Loucy (cell line): ENCODE measurements around the gene TTC7B.

ENCODE experiments used
- H2AFZ ChIP-seq: fragments of 200-600 bp; sonication (generic); 2 replicates; pipeline ENCODE4 v1.6.0; 2016; ENCODE audit warnings: antibody characterized with exemption, mild to moderate bottlenecking, low read length, moderate library complexity
- H3F3A ChIP-seq: fragments of 200-600 bp; 2 replicates; pipeline ENCODE4 v1.6.0; 2016; ENCODE audit warnings: antibody characterized with exemption, low read depth, mild to moderate bottlenecking
- H3K27me3 ChIP-seq: fragments of 200-600 bp; sonication (generic); 2 replicates; pipeline ENCODE4 v1.6.1; 2014; ENCODE audit warnings: low read length, mild to moderate bottlenecking; ENCODE audit not compliant: insufficient read depth, poor library complexity, severe bottlenecking
- H3K36me3 ChIP-seq: fragments of 200-600 bp; sonication (generic); 2 replicates; pipeline ENCODE4 v1.6.1; 2016; ENCODE audit warnings: low read length; ENCODE audit not compliant: insufficient read depth
- H3K4me1 ChIP-seq: fragments of 200-600 bp; sonication (generic); 2 replicates; pipeline ENCODE4 v1.5.1; 2014; ENCODE audit warnings: low read length, mild to moderate bottlenecking; ENCODE audit not compliant: insufficient read depth, poor library complexity, severe bottlenecking
- H3K4me2 ChIP-seq: fragments of 200-600 bp; sonication (generic); 2 replicates; pipeline ENCODE4 v1.6.0; 2014; ENCODE audit warnings: antibody characterized with exemption, low read length, low read depth, mild to moderate bottlenecking; ENCODE audit not compliant: poor library complexity, severe bottlenecking
- H3K4me3 ChIP-seq: fragments of 200-600 bp; sonication (generic); 2 replicates; pipeline ENCODE4 v1.5.1; 2014; ENCODE audit warnings: low read length, mild to moderate bottlenecking, mixed read lengths; ENCODE audit not compliant: poor library complexity, severe bottlenecking
- H3K79me2 ChIP-seq: fragments of 200-600 bp; sonication (generic); 2 replicates; pipeline ENCODE4 v1.6.1; 2014; ENCODE audit warnings: low read length; ENCODE audit not compliant: insufficient read depth
- H3K9ac ChIP-seq: fragments of 200-600 bp; sonication (generic); 2 replicates; pipeline ENCODE4 v1.6.0; 2014; ENCODE audit warnings: mild to moderate bottlenecking, low read depth, low read length, moderate library complexity; ENCODE audit not compliant: poor library complexity, severe bottlenecking
- H3K9me2 ChIP-seq: fragments of 200-600 bp; sonication (generic); replicated peaks from 2 replicates; pipeline ENCODE4 v1.6.1; 2016; ENCODE audit warnings: low read depth, low read length, mixed read lengths
- H3K9me3 ChIP-seq: fragments of 200-600 bp; sonication (generic); 2 replicates; pipeline ENCODE4 v1.6.1; 2014; ENCODE audit warnings: mild to moderate bottlenecking, antibody characterized with exemption, low read length, low read depth; ENCODE audit not compliant: insufficient read depth
- H4K20me1 ChIP-seq: fragments of 200-600 bp; sonication (generic); 2 replicates; pipeline ENCODE4 v1.6.0; 2014; ENCODE audit warnings: antibody characterized with exemption, low read length, mild to moderate bottlenecking; ENCODE audit not compliant: insufficient read depth, poor library complexity, severe bottlenecking
- CTCF ChIP-seq: fragments of 200-600 bp; sonication (generic); conservative IDR thresholded peaks from 2 replicates; pipeline ENCODE4 v1.5.1; 2014; ENCODE audit warnings: mild to moderate bottlenecking, antibody characterized with exemption, low read length
- EZH2phosphoT487 ChIP-seq: fragments of 200-600 bp; IDR thresholded peaks from 2 replicates; pipeline ENCODE4 v1.6.1; 2018; ENCODE audit warnings: antibody characterized with exemption, mild to moderate bottlenecking, moderate library complexity, borderline replicate concordance

The TTC7B gene

DNA sequence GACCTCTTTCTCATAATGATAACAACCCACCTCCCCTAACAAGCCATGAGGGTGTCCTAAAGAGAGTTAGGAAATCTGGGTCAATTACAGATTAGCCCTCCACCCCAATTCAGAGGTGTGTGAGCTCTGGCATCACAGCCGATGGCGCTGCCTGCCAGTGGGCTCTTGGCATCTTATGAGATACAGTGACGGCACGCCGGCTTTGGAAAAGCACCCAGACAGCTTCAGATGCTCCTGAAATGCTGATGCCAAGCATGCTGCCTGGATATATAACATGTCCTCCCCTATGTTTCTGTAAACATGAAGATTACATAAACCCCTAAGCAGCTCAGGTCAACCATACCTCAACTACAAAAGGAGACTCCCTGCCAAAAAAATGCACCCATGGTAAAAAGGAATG is 152.6 kb downstream of the TTC7B start:
- H2AFZ ChIP-seq: no peak overlapping the region
- H3K4me1 ChIP-seq: peaks cover 6% of the 10 kb centered on the region
- no peak overlapping the region for H3K4me2 ChIP-seq
- no peaks in the 10 kb centered on the region for H3K9me2 ChIP-seq
- no peaks in the 10 kb centered on the region for H4K20me1 ChIP-seq
- no peaks in the 10 kb centered on the region for H3K9me3 ChIP-seq
- no peaks in the 10 kb centered on the region for H3K79me2 ChIP-seq
- H3K4me3 ChIP-seq: no peak overlapping the region
- no peaks in the 10 kb centered on the region for H3F3A ChIP-seq
- H3K36me3 ChIP-seq: peaks cover 4% of the 10 kb centered on the region; the same call in 1 of the 2 replicates
- H3K27me3 ChIP-seq: no peaks in the 10 kb centered on the region
- TF ChIP-seq CTCF (no peak), EZH2phosphoT487 (no peak)
- no peak overlapping the region for H3K9ac ChIP-seq

DNA sequence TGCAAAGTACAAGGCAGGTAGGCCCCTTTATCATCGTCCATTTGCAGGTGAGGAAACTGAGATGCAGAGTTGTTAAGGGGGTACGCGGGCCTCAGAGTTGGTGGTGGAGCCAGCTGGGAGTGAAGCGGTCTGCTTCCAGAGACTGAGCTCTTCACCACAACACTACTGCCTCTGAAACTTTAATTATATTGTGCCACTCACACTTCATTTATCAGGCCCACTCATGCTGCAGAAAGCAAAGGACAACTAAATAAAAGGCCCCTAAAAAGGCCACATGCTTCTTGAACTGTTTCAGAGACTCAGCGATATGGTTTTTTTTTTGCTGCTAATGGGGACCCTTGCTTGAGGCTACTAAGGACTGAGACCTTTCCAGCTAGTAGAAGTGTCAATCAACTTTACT is 153.1 kb downstream of the TTC7B start:
- TF ChIP-seq EZH2phosphoT487: no peak
- no peak for TF ChIP-seq CTCF
- no peaks in the 10 kb centered on the region for H3K27me3 ChIP-seq

GRCh38 chr14:90661866-90662265 is 154.4 kb downstream of the TTC7B start:
- peaks cover 12% of the 10 kb centered on the region for H3K4me1 ChIP-seq
- no peaks in the 10 kb centered on the region for H3K9me3 ChIP-seq
- H3K36me3 ChIP-seq: peaks cover 2% of the 10 kb centered on the region; the same call in 1 of the 2 replicates
- H3K9me2 ChIP-seq: no peaks in the 10 kb centered on the region
- no peak overlapping the region for H2AFZ ChIP-seq
- H3F3A ChIP-seq: no peaks in the 10 kb centered on the region
- TF ChIP-seq CTCF (no peak), EZH2phosphoT487 (no peak)
- H4K20me1 ChIP-seq: no peaks in the 10 kb centered on the region
- H3K4me3 ChIP-seq: no peak overlapping the region
- H3K9ac ChIP-seq: no peak overlapping the region
- no peak overlapping the region for H3K4me2 ChIP-seq
- H3K27me3 ChIP-seq: no peaks in the 10 kb centered on the region
- H3K79me2 ChIP-seq: no peaks in the 10 kb centered on the region

More for the DNA sequence above, 153.1 kb downstream of the TTC7B start:
- Histone ChIP-seq H3K36me3 (peaks cover 4% of the 10 kb centered on the region; the same call in 1 of the 2 replicates), H2AFZ (no peak overlapping the region), H3K9ac (no peak overlapping the region), H3K4me3 (no peak overlapping the region), H3K9me3 (no peaks in the 10 kb centered on the region), H3K4me1 (peaks cover 12% of the 10 kb centered on the region), H3K4me2 (no peak overlapping the region), H4K20me1 (no peaks in the 10 kb centered on the region), H3F3A (no peaks in the 10 kb centered on the region), H3K9me2 (no peaks in the 10 kb centered on the region), H3K79me2 (no peaks in the 10 kb centered on the region)
